GM12875 (cell line): Measurements from ENCODE around the gene PCSK1N.
"Not testable (repeated sequence)": the region's sequence is repeated elsewhere in the genome, so short reads cannot be mapped to it uniquely, and the experiment has no call there.

Experiments
- H3K4me3 ChIP-seq: one replicate; pipeline ENCODE4 v1.5.1; 2011; ENCODE audit warnings: low read depth, low read length, control low read depth
- CTCF ChIP-seq: IDR thresholded peaks from 2 replicates; pipeline ENCODE4 v1.5.1; 2011; ENCODE audit warnings: low read depth, mild to moderate bottlenecking, control low read depth, inconsistent platforms, low read length, moderate library complexity, borderline replicate concordance; ENCODE audit not compliant: insufficient read depth

The PCSK1N gene

GRCh38 chrX:48829016-48829735 is 6.2 kb downstream of the PCSK1N start:
- no peak overlapping the region for H3K4me3 ChIP-seq
- TF ChIP-seq CTCF: no peak

DNA sequence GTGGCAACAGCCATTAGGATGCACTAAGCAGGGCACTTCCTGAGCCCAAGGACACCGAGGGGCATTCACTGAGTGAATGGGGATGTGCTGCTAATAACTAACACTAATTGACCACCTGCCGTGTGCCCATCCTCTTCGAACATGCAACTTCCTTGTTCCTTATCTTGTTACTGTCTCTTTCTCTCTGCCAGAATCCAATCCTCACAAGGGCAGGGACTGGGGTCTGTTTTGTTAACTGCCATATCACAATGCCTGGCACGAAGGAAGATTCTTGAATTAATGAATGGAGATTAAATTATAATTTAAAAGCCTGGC is 7.8 kb downstream of the PCSK1N start:
- no peak for TF ChIP-seq CTCF
- no peak overlapping the region for H3K4me3 ChIP-seq

GRCh38 chrX:48826876-48827653 is 8.3 kb downstream of the PCSK1N start:
- H3K4me3 ChIP-seq: no peak overlapping the region
- no peak for TF ChIP-seq CTCF

GRCh38 chrX:48826135-48826875 is 9.1 kb downstream of the PCSK1N start, which contains the start of gene ERAS:
TSS of gene ERAS (plus strand) at chrX:48826513. CDS start at chrX:48829124, 2,611 bp downstream.
- TF ChIP-seq CTCF: no peak
- H3K4me3 ChIP-seq: no peak within 1 kb of the TSS

DNA sequence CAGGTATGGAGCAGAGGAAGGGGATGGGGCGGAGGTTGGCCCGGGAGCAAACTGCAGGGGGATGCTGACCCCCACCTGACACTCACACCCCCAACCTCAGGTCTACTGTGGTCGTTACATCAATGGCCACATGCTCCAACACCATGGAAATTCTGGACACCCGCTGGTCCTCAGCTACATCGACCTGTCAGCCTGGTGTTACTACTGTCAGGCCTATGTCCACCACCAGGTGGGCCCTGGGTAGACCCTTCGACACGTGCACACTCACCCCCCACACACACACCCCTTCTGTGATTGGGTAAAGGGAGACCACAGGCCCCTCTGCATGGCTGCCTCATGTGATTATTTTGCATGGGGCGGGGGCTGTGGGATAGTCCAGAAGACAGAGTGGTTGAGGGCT is 11.3 kb downstream of the PCSK1N start:
- no peak for TF ChIP-seq CTCF
- H3K4me3 ChIP-seq: no peak overlapping the region

GRCh38 chrX:48823053-48823452 is 12.4 kb downstream of the PCSK1N start:
- TF ChIP-seq CTCF: no peak

GRCh38 chrX:48819394-48819793 is 16.0 kb downstream of the PCSK1N start:
- not testable (repeated sequence) for H3K4me3 ChIP-seq

More at GRCh38 chrX:48823053-48823452, 12.4 kb downstream of the PCSK1N start:
- no peak overlapping the region for H3K4me3 ChIP-seq
